HCT116 (cell line): Measurements from ENCODE around the gene CNTN5.

ENCODE experiments used
- POLR2A ChIP-seq: IDR thresholded peaks from 2 replicates; pipeline ENCODE4 v1.7.0; 2011; ENCODE audit warnings: borderline replicate concordance; ENCODE audit not compliant: insufficient read depth, insufficient read length; ENCODE audit errors: extremely low read depth
- YY1 ChIP-seq: IDR thresholded peaks from 2 replicates; pipeline ENCODE4 v1.6.1; 2011; ENCODE audit warnings: low read length, low read depth, moderate library complexity, mild to moderate bottlenecking; ENCODE audit not compliant: insufficient replicate concordance; ENCODE audit errors: extremely low read depth
- ZFX ChIP-seq: fragments of 450-650 bp; IDR thresholded peaks from 2 replicates; pipeline ENCODE4 v1.6.1; 2017
- TF ChIP-seq, protein P1 (sequence below), 3 experiments: fragments of 200-600 bp in 1 of 3; sonication (generic) in 1 of 3; IDR thresholded peaks in 2 of 3; conservative IDR thresholded peaks in 1 of 3; 2 replicates each; pipeline ENCODE4 v1.5.1; 2012 to 2017; ENCODE audit warnings: low read depth in 2 of 3, low read length in 2 of 3, antibody characterized with exemption in 1 of 3, borderline replicate concordance in 1 of 3, control low read depth in 1 of 3, mild to moderate bottlenecking in 1 of 3, mixed read lengths in 1 of 3, mixed run types in 1 of 3, moderate library complexity in 1 of 3; ENCODE audit not compliant: insufficient read depth in 1 of 3

DNA sequence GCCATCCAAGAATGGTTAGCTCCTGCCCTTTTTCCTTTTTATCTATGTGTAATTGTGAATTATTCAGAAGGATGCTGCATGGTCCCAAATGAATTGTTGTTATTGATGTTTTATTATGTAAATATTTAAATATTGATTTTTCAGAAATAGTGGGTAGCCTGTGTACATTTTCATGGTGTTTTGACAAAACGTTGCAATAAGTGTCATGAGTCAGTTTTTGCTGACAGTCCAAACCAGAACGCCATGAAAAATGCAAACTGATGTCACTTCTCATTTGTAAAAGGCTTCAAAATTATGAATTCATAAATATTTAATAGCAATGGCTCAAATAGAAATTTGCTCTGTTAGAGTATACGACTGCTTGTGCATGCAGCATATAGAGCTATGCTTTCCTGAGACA lies 422.5 kb downstream of the CNTN5 start:
- TF ChIP-seq YY1 (no peak), POLR2A (no peak), ZFX (no peak)
- TF ChIP-seq, protein P1, sequence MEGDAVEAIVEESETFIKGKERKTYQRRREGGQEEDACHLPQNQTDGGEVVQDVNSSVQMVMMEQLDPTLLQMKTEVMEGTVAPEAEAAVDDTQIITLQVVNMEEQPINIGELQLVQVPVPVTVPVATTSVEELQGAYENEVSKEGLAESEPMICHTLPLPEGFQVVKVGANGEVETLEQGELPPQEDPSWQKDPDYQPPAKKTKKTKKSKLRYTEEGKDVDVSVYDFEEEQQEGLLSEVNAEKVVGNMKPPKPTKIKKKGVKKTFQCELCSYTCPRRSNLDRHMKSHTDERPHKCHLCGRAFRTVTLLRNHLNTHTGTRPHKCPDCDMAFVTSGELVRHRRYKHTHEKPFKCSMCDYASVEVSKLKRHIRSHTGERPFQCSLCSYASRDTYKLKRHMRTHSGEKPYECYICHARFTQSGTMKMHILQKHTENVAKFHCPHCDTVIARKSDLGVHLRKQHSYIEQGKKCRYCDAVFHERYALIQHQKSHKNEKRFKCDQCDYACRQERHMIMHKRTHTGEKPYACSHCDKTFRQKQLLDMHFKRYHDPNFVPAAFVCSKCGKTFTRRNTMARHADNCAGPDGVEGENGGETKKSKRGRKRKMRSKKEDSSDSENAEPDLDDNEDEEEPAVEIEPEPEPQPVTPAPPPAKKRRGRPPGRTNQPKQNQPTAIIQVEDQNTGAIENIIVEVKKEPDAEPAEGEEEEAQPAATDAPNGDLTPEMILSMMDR (IDR thresholded peaks at IDR 0.05 in 2 of 3, conservative IDR thresholded peaks at IDR 0.05 in 1 of 3; ENCODE audit: borderline replicate concordance in 1 of 3, insufficient read depth in 1 of 3, low read depth in 2 of 3, low read length in 2 of 3), result no peak
